Mucosa of descending colon (tissue), 3 donors: ENCODE data around the gene AGPAT2. TPM values are rescaled to one million over a fixed set of nuclear protein-coding genes. Genes with fewer than 3 reads are reported as not detected.

ENCODE experiments used
- ATAC-seq: fragments of 200-7000 bp; cut with Tn5 transposase; one replicate; pipeline ENCODE4 v1.9.1; 2020; ENCODE audit warnings: mild to moderate bottlenecking, moderate library complexity
- DNase-seq, 3 donors: peaks; one replicate each; pipeline ENCODE4 v3.0.0-alpha.2; 2020
- H3K36me3 ChIP-seq: fragments of 200-600 bp; one replicate; pipeline ENCODE4 v1.8.0; 2021; ENCODE audit warnings: low read depth, mild to moderate bottlenecking
- H3K4me1 ChIP-seq: fragments of 200-600 bp; one replicate; pipeline ENCODE4 v1.8.0; 2021; ENCODE audit warnings: low read depth, mild to moderate bottlenecking
- H3K4me3 ChIP-seq: fragments of 200-600 bp; one replicate; pipeline ENCODE4 v1.8.0; 2021; ENCODE audit warnings: mild to moderate bottlenecking
- H3K9me3 ChIP-seq: fragments of 200-600 bp; one replicate; pipeline ENCODE4 v1.8.0; 2021; ENCODE audit warnings: mild to moderate bottlenecking
- CTCF ChIP-seq: fragments of 200-600 bp; IDR thresholded peaks from one replicate; pipeline ENCODE4 v1.8.0; 2022; ENCODE audit warnings: antibody characterized with exemption, mild to moderate bottlenecking
- intact Hi-C, 2 donors: fragments of 100-400 bp; cut with DNase I in 1 of 2; cut with micrococcal nuclease in 1 of 2; formaldehyde crosslinking; loops; one replicate each; pipeline versions ENCODE4 v1.11.0 to v1.11.1; 2022; cut with DNase I, micrococcal nuclease
- total RNA-seq, 3 donors: library from RNA; stranded (reverse); fragmentation: NEBNext Ultra II Directional in 2 of 3; extraction: Animal tissue kit (Norgen Biotek cat#: 25700) in 2 of 3; gene quantifications; one replicate each; pipeline versions ENCODE4 v1.2.1 to v1.2.4, GENCODE V29; 2021 to 2023
- donor health status: DM: no; HTN: no; CAD: no; lungs with moderate emphysema.
- donor health status: DM: no; HTN: no; CAD: no.
- donor health status: DM: no; HTN: yes; CAD: no.

Gene AGPAT2
- total RNA-seq, 3 donors from 2014 or later: 113 to 296 (median 152) TPM

- DNase-seq (peak in 1 of 3 donors; percentile 23), ATAC-seq (no peak)
- intact Hi-C loops: no loop called here
- TF ChIP-seq CTCF: no peak
- Histone ChIP-seq H3K36me3 (no peaks in the 10 kb centered on the region), H3K4me3 (no peak overlapping the region), H3K9me3 (no peaks in the 10 kb centered on the region), H3K4me1 (peaks cover 28% of the 10 kb centered on the region)
Measured at GRCh38 chr9:136673088-136673974, 13.9 kb downstream of the AGPAT2 start.

GRCh38 chr9:136672431-136673087 lies 14.7 kb downstream of the AGPAT2 start:
- H3K4me3 ChIP-seq: no peak overlapping the region
- H3K9me3 ChIP-seq: no peaks in the 10 kb centered on the region
- DNase-seq: peak in 1 of 3 donors; percentile 30
- H3K36me3 ChIP-seq: no peaks in the 10 kb centered on the region
- TF ChIP-seq CTCF: no peak
- peaks cover 28% of the 10 kb centered on the region for H3K4me1 ChIP-seq
- intact Hi-C loops: no loop called here
- no peak for ATAC-seq

GRCh38 chr9:136671646-136672430 lies 15.4 kb downstream of the AGPAT2 start:
- TF ChIP-seq CTCF: peak; percentile 85
- Histone ChIP-seq H3K9me3 (no peaks in the 10 kb centered on the region), H3K4me3 (no peak overlapping the region), H3K4me1 (peaks cover 28% of the 10 kb centered on the region), H3K36me3 (no peaks in the 10 kb centered on the region)
- DNase-seq (peak in 2 of 3 donors; percentile 57 to 71), ATAC-seq (peak; percentile 23)
- intact Hi-C loops: no loop called here

- no peaks in the 10 kb centered on the region for H3K36me3 ChIP-seq
- peaks cover 27% of the 10 kb centered on the region for H3K4me1 ChIP-seq
- H3K4me3 ChIP-seq: no peak overlapping the region
- intact Hi-C loops: no loop called here
- ATAC-seq (no peak), DNase-seq (peak in 1 of 3 donors; percentile 40)
- no peak for TF ChIP-seq CTCF
- no peaks in the 10 kb centered on the region for H3K9me3 ChIP-seq
Measured at GRCh38 chr9:136671254-136671614, 16.0 kb downstream of the AGPAT2 start.

- peaks cover 24% of the 10 kb centered on the region for H3K4me1 ChIP-seq
- no peaks in the 10 kb centered on the region for H3K9me3 ChIP-seq
- no peaks in the 10 kb centered on the region for H3K36me3 ChIP-seq
- DNase-seq: peak in 1 of 3 donors; percentile 37
- intact Hi-C loops: no loop called here
- TF ChIP-seq CTCF: no peak
- no peak overlapping the region for H3K4me3 ChIP-seq
- ATAC-seq: peak; percentile 1
Measured at GRCh38 chr9:136670576-136671253, 16.5 kb downstream of the AGPAT2 start.
